ENCODE data around the gene ABCB4.
A peak's percentile ranks its signal among the peaks of the same experiment; 100 is the strongest.

Gene ABCB4

DNA sequence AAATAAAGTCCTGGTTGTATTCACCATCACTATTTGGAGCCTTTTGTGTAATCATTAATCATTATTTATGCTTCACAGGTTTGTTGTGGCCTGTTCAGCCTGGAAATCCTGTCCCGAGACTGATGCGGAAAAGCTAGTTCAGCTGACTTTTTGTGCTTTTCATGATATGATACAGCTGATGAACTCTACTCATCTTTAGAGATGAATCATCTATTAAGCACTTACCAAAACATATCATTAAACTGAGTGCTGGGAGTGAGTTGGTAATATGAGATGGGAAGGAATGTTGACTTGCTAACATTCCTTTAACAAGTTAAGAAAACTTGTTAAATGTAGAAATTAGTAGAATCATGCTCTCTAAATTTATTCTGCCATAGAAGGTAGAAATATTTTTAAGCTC is 77.0 kb downstream of the ABCB4 start:
- CTCF ChIA-PET, result interaction anchor here (0.7 kb wide), 1 partner anchor 1694 kb away, joined by 3 read pairs; no protein-coding TSS in a partner anchor
- peak; percentile 68 for DNase-seq (ENCODE audit: low spot score)
- H3K27ac ChIP-seq, result no peak overlapping the region
- TF ChIP-seq, protein P1, sequence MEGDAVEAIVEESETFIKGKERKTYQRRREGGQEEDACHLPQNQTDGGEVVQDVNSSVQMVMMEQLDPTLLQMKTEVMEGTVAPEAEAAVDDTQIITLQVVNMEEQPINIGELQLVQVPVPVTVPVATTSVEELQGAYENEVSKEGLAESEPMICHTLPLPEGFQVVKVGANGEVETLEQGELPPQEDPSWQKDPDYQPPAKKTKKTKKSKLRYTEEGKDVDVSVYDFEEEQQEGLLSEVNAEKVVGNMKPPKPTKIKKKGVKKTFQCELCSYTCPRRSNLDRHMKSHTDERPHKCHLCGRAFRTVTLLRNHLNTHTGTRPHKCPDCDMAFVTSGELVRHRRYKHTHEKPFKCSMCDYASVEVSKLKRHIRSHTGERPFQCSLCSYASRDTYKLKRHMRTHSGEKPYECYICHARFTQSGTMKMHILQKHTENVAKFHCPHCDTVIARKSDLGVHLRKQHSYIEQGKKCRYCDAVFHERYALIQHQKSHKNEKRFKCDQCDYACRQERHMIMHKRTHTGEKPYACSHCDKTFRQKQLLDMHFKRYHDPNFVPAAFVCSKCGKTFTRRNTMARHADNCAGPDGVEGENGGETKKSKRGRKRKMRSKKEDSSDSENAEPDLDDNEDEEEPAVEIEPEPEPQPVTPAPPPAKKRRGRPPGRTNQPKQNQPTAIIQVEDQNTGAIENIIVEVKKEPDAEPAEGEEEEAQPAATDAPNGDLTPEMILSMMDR (conservative IDR thresholded peaks at IDR 0.05; ENCODE audit: low read depth), result no peak
- POLR2A ChIA-PET (ENCODE audit: low non-redundant PET), result no interaction called here

DNA sequence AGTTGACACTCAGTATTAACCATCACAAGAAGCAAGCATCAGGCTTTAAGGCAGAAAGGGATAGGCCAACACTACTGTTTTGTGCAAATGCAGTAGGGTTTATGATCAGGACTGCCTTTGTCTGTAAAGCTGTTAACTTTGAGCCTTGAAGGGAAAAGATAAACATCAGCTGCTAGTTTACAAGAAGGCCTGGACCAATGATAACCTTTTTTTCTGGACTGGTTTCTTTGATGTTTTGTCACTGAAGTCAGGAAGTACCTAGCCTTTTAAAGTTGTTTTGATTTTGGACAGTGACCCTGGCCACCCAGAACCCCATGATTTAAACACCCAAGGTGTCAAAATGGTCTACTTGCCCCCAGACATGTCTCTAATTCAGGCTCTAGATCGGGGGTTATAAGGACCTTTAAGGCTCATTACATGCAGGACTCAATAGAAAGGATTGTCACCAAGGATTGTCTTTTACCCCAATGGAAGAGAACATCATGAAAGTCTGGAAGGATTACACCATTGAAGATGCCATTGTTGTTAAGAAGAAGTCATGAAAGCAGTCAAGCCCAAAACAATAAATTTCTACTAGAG is 79.9 kb downstream of the ABCB4 start:
- no peak overlapping the region for H3K27ac ChIP-seq
- DNase-seq (ENCODE audit: low spot score), result no peak
- ChIA-PET POLR2A (ENCODE audit: low non-redundant PET) (no interaction called here), CTCF (no interaction called here)
- TF ChIP-seq, protein P1 (conservative IDR thresholded peaks at IDR 0.05; ENCODE audit: low read depth), result no peak

GRCh38 chr7:87391020-87391701 is 84.3 kb downstream of the ABCB4 start:
- no peak for DNase-seq (ENCODE audit: low spot score)
- TF ChIP-seq, protein P1 (conservative IDR thresholded peaks at IDR 0.05; ENCODE audit: low read depth), result no peak
- ChIA-PET POLR2A (ENCODE audit: low non-redundant PET) (no interaction called here), CTCF (interaction anchor here (0.7 kb wide), 1 partner anchor 62 kb away, joined by 4 read pairs; no protein-coding TSS in a partner anchor)
- H3K27ac ChIP-seq, result no peak overlapping the region

DNA sequence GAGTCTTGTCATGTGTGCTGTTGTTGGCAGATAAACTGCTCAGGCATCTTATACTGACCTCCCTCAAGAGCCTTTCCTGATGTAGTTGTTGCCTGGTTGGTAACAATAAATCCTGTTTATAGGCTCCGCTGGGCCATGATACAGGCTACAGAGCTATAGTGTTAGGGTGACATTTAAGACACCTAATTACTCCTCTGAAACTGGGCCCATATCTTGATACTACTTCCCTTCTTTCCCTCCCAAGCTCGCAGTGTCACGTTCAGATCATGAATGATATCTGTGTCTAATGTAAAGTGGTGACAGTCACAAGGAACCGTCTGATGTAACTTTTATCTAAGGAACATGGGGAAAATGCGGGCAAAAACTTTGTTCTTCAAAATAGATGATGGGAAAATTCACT is 94.6 kb downstream of the ABCB4 start:
- H3K27ac ChIP-seq, result no peak overlapping the region
- TF ChIP-seq, protein P1 (conservative IDR thresholded peaks at IDR 0.05; ENCODE audit: low read depth), result no peak
- ChIA-PET POLR2A (ENCODE audit: low non-redundant PET) (no interaction called here), CTCF (no interaction called here)
- no peak for DNase-seq (ENCODE audit: low spot score)

DNA sequence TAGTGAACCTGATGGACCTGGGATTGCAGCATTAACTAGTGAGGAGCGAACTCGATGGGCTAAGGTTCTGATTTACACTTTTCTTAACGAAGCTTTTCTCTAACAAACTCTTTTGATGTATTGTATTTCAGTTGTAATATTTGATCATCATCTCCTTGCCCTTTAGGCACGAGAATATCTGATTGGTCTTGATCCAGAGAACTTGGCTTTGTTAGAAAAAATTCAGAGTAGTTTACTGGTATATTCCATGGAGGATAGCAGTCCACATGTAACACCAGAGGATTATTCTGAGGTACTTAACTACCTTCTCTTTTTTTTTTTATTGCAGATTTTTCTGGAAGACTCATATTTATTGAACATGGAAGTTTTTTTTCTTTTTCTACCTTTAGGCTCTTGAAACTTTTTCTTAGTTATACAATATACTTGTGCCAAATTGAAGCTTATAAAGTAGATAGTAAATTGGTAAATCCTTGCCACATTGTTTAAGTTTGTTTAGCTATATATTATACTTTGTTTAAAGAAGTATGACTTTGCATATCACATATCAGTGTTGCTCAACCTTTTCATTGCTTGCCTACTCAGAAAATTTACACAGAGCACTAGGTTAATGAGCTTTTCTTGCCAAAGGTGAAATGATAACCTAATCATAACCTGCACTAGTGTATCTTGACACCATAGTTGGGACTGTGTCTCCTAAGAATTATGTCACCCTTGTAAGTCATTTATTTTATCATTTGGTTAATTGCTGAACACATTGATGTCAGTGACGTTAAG is 99.6 kb downstream of the ABCB4 start:
- TF ChIP-seq, protein P1 (conservative IDR thresholded peaks at IDR 0.05; ENCODE audit: low read depth), result no peak
- CTCF ChIA-PET, result no interaction called here
- no peak for DNase-seq (ENCODE audit: low spot score)

GRCh38 chr7:87370660-87371180 is 104.8 kb downstream of the ABCB4 start:
- no peak overlapping the region for H3K27ac ChIP-seq
- TF ChIP-seq, protein P1 (conservative IDR thresholded peaks at IDR 0.05; ENCODE audit: low read depth), result no peak
- ChIA-PET POLR2A (ENCODE audit: low non-redundant PET) (no interaction called here), CTCF (no interaction called here)
- no peak for DNase-seq (ENCODE audit: low spot score)

More for the DNA sequence above, 99.6 kb downstream of the ABCB4 start:
- POLR2A ChIA-PET (ENCODE audit: low non-redundant PET), result no interaction called here
- no peak overlapping the region for H3K27ac ChIP-seq

Data from RWPE1 (cell line).